ENCODE results near the gene PTPN6. TPM values are rescaled to one million over a fixed set of nuclear protein-coding genes. Genes with fewer than 3 reads are reported as not detected.

Gene PTPN6
- total and polyA plus RNA-seq, 2 of the 13 experiments (the other 11 are each of a cell fraction or from before 2014, with no cell fraction given): 10.5 to 10.6 TPM

GRCh38 chr12:6943722-6944380 is 7.3 kb upstream of the PTPN6 start, which contains the start of the genes C12orf57 and RNU7-1 (continued):
- TF ChIP-seq, protein P1, sequence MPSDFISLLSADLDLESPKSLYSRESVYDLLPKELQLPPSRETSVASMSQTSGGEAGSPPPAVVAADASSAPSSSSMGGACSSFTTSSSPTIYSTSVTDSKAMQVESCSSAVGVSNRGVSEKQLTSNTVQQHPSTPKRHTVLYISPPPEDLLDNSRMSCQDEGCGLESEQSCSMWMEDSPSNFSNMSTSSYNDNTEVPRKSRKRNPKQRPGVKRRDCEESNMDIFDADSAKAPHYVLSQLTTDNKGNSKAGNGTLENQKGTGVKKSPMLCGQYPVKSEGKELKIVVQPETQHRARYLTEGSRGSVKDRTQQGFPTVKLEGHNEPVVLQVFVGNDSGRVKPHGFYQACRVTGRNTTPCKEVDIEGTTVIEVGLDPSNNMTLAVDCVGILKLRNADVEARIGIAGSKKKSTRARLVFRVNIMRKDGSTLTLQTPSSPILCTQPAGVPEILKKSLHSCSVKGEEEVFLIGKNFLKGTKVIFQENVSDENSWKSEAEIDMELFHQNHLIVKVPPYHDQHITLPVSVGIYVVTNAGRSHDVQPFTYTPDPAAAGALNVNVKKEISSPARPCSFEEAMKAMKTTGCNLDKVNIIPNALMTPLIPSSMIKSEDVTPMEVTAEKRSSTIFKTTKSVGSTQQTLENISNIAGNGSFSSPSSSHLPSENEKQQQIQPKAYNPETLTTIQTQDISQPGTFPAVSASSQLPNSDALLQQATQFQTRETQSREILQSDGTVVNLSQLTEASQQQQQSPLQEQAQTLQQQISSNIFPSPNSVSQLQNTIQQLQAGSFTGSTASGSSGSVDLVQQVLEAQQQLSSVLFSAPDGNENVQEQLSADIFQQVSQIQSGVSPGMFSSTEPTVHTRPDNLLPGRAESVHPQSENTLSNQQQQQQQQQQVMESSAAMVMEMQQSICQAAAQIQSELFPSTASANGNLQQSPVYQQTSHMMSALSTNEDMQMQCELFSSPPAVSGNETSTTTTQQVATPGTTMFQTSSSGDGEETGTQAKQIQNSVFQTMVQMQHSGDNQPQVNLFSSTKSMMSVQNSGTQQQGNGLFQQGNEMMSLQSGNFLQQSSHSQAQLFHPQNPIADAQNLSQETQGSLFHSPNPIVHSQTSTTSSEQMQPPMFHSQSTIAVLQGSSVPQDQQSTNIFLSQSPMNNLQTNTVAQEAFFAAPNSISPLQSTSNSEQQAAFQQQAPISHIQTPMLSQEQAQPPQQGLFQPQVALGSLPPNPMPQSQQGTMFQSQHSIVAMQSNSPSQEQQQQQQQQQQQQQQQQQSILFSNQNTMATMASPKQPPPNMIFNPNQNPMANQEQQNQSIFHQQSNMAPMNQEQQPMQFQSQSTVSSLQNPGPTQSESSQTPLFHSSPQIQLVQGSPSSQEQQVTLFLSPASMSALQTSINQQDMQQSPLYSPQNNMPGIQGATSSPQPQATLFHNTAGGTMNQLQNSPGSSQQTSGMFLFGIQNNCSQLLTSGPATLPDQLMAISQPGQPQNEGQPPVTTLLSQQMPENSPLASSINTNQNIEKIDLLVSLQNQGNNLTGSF (CRISPR knock-in tag; IDR thresholded peaks at IDR 0.05): no peak
- TF ChIP-seq PRDM10 (CRISPR knock-in tag; IDR thresholded peaks at IDR 0.05; ENCODE audit: low read depth): no peak
- peak; percentile 99 for TF ChIP-seq POLR2AphosphoS2 (IDR thresholded peaks at IDR 0.05; ENCODE audit: low read depth, low read length)
- no peak for TF ChIP-seq GZF1 (CRISPR knock-in tag; IDR thresholded peaks at IDR 0.05)
- TF ChIP-seq SAFB2 (CRISPR knock-in tag; IDR thresholded peaks at IDR 0.05; ENCODE audit: borderline replicate concordance, low read depth): peak; percentile 67; the same call in 1 of the 2 replicates
- no peak for TF ChIP-seq XRCC5 (optimal IDR thresholded peaks at IDR 0.05; ENCODE audit: low read length)
- TF ChIP-seq ATF7-NPFF (CRISPR knock-in tag; IDR thresholded peaks at IDR 0.05; ENCODE audit: low read depth): peak; percentile 84
- TF ChIP-seq E2F5 (CRISPR knock-in tag; conservative IDR thresholded peaks at IDR 0.05): no peak
- TF ChIP-seq ZNF883 (CRISPR knock-in tag; IDR thresholded peaks at IDR 0.05; ENCODE audit: not compliant biosample characterization): no peak
- no peak for TF ChIP-seq ZNF652 (CRISPR knock-in tag; IDR thresholded peaks at IDR 0.05; ENCODE audit: borderline replicate concordance, low read depth)
- peak; percentile 36; the same call in 1 of the 2 replicates for TF ChIP-seq ZSCAN31 (CRISPR knock-in tag; IDR thresholded peaks at IDR 0.05; ENCODE audit: low read depth)
- peak; percentile 58; the same call in 1 of the 2 replicates for TF ChIP-seq HIC2 (CRISPR knock-in tag; IDR thresholded peaks at IDR 0.05; ENCODE audit: low read depth)
- no peak; the same call in 1 of the 2 replicates for TF ChIP-seq ZNF670 (CRISPR knock-in tag; IDR thresholded peaks at IDR 0.05; ENCODE audit: borderline replicate concordance)
- no peak; the same call in 1 of the 2 replicates for TF ChIP-seq ELF4 (CRISPR knock-in tag; IDR thresholded peaks at IDR 0.05; ENCODE audit: borderline replicate concordance)
- TF ChIP-seq ZFP82 (CRISPR knock-in tag; IDR thresholded peaks at IDR 0.05; ENCODE audit: borderline replicate concordance): peak; percentile 37; the same call in 1 of the 2 replicates
- peak; percentile 43; the same call in 1 of the 2 replicates for TF ChIP-seq TEAD2 (CRISPR knock-in tag; IDR thresholded peaks at IDR 0.05)
- no peak for TF ChIP-seq ZNF605 (CRISPR knock-in tag; IDR thresholded peaks at IDR 0.05)
